Measurements from ENCODE around the gene REL. TPM values are rescaled to one million over a fixed set of nuclear protein-coding genes. Genes with fewer than 3 reads are reported as not detected.

The REL gene
- 27.8 to 29.8 TPM (median 29.4 TPM) in 3 replicates for total RNA-seq

GRCh38 chr2:60881047-60881932, at the start of gene REL:
REL (plus strand) TSS chr2:60881574; CDS start chr2:60881841, 267 bp downstream.
- Mint-ChIP-seq H3K4me1 (peaks cover 32% of the 10 kb centered on the region), H3K27ac (peak within 1 kb of the TSS; percentile 98), H3K9me3 (no peaks in the 10 kb centered on the region), H3K36me3 (no peaks in the 10 kb centered on the region), H3K4me3 (peak within 1 kb of the TSS; percentile 87), H3K27me3 (ENCODE audit: low read depth) (no peaks in the 10 kb centered on the region)
- TF ChIP-seq, protein P1, sequence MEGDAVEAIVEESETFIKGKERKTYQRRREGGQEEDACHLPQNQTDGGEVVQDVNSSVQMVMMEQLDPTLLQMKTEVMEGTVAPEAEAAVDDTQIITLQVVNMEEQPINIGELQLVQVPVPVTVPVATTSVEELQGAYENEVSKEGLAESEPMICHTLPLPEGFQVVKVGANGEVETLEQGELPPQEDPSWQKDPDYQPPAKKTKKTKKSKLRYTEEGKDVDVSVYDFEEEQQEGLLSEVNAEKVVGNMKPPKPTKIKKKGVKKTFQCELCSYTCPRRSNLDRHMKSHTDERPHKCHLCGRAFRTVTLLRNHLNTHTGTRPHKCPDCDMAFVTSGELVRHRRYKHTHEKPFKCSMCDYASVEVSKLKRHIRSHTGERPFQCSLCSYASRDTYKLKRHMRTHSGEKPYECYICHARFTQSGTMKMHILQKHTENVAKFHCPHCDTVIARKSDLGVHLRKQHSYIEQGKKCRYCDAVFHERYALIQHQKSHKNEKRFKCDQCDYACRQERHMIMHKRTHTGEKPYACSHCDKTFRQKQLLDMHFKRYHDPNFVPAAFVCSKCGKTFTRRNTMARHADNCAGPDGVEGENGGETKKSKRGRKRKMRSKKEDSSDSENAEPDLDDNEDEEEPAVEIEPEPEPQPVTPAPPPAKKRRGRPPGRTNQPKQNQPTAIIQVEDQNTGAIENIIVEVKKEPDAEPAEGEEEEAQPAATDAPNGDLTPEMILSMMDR (IDR thresholded peaks at IDR 0.05; ENCODE audit: unreplicated experiment), result no peak
- peak; percentile 86 to 90 for DNase-seq (ENCODE audit: low spot score in 2 of 2, unreplicated experiment in 2 of 2)

GRCh38 chr2:60831921-60832320, 49.5 kb upstream of the REL start:
- Mint-ChIP-seq H3K9me3 (no peaks in the 10 kb centered on the region), H3K27me3 (ENCODE audit: low read depth) (peaks cover 26% of the 10 kb centered on the region), H3K36me3 (no peaks in the 10 kb centered on the region), H3K4me1 (peaks cover 3% of the 10 kb centered on the region), H3K4me3 (no peak overlapping the region), H3K27ac (no peak overlapping the region)
- DNase-seq (ENCODE audit: low spot score in 2 of 2, unreplicated experiment in 2 of 2), result no peak
- TF ChIP-seq, protein P1 (IDR thresholded peaks at IDR 0.05; ENCODE audit: unreplicated experiment), result no peak

DNA sequence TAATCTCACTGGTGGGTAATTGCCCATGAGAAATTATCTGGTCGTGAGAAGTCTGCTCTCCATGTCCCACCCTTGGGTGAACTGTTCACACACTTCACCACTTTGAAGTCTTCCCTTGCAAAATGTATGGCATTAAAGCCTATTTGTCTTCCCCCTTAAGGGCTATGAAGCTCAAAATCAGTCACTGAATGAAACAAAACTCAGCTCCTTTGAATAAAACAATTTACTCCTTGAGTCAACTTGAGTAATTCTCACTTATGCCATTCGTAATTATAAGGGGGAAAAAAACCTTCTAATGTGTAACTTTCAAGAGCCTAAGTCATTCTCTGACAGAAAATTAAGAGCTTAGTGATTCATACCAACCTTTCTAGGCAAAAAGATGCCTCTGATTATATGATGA, 48.8 kb upstream of the REL start:
- DNase-seq (ENCODE audit: low spot score in 2 of 2, unreplicated experiment in 2 of 2), result no peak
- peaks cover 26% of the 10 kb centered on the region for H3K27me3 Mint-ChIP-seq (ENCODE audit: low read depth)
- H3K27ac Mint-ChIP-seq, result no peak overlapping the region
- no peak overlapping the region for H3K4me3 Mint-ChIP-seq
- TF ChIP-seq, protein P1 (IDR thresholded peaks at IDR 0.05; ENCODE audit: unreplicated experiment), result no peak
- H3K4me1 Mint-ChIP-seq, result no peaks in the 10 kb centered on the region
- no peaks in the 10 kb centered on the region for H3K36me3 Mint-ChIP-seq
- H3K9me3 Mint-ChIP-seq, result no peaks in the 10 kb centered on the region

DNA sequence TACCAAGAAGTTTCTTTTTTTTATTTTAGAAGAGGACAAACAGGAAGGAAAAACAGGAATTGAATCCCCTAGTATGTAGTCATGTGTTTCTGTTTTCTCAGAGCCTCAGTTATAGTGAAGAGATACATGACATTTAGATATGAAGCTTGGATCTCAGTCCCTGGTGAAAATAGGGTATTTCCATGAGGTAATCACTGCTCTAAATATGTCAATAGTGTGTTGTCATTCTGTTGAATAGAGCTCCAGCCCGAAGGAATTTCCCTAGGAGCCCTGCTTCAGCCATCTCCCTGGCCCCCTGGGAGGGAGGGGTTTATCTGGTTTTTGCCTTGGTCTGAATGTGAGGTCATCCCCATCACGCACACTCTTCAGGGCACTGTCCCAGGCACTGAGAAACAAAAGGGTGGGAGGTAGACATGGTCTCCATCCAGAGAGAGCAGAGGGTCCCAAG, 47.1 kb upstream of the REL start:
- TF ChIP-seq, protein P1 (IDR thresholded peaks at IDR 0.05; ENCODE audit: unreplicated experiment), result no peak
- Mint-ChIP-seq H3K9me3 (no peaks in the 10 kb centered on the region), H3K36me3 (no peaks in the 10 kb centered on the region), H3K4me3 (no peak overlapping the region), H3K27ac (no peak overlapping the region), H3K4me1 (peaks cover 4% of the 10 kb centered on the region), H3K27me3 (ENCODE audit: low read depth) (peaks cover 26% of the 10 kb centered on the region)
- DNase-seq (ENCODE audit: low spot score in 2 of 2, unreplicated experiment in 2 of 2), result no peak

- Mint-ChIP-seq H3K27me3 (ENCODE audit: low read depth) (peaks cover 20% of the 10 kb centered on the region), H3K9me3 (no peaks in the 10 kb centered on the region), H3K4me3 (no peak overlapping the region), H3K27ac (no peak overlapping the region), H3K36me3 (no peaks in the 10 kb centered on the region), H3K4me1 (peaks cover 4% of the 10 kb centered on the region)
- TF ChIP-seq, protein P1 (IDR thresholded peaks at IDR 0.05; ENCODE audit: unreplicated experiment), result no peak
- DNase-seq (ENCODE audit: low spot score in 2 of 2, unreplicated experiment in 2 of 2), result no peak
These were observed 44.9 kb upstream of the REL start for GRCh38 chr2:60836491-60836890.
